IPS-NIHi11 (cell line): ENCODE data around the gene MYO1D.
A peak's percentile ranks its signal among the peaks of the same experiment; 100 is the strongest.
"Not testable (repeated sequence)": the region's sequence is repeated elsewhere in the genome, so short reads cannot be mapped to it uniquely, and the experiment has no call there.

Source experiments
- DNase-seq: peaks from one replicate; pipeline ENCODE4 v3.0.0; 2012; ENCODE audit warnings: mixed read lengths, low spot score

Gene MYO1D

DNA sequence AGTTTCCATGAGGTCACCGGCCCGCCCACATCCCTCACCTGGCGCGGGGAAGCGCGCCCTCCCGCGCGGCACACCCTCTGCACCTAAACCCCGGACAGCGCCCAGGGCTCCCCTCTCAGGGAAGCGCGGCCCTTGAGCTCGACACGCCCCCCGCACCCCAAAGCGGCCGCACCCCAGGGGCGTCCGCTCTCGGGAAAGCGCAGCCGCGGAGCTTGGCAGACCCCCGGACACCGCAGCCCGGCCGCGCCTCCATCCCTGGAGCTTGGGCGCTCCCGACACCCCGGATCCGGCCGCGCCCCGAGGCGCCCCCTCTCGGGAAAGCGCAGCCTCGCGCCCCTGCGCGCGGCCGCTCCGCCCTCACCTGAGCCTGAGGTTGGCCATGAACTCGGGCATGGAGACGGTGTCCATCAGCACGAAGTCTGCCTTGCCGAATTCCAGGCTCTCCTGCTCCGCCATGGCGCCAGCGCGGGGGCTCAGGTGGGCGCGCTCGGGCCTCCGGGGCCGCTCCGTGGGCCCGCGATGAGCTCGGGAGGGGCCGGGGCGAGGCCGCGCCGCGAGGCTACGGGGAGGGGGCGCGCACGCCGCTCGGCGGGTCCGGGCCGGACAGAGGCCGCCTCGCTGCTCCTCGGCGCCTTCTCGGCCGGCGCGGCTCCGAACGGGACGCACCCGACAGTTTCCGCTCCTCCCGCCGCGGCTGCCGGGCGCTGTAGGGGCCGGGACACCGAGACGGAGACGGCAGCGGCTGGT, at the start of gene MYO1D:
MYO1D (minus strand) TSS at position 708 of the 747 bp plus-strand sequence; CDS start at position 456, 252 bp downstream.
- peak; percentile 69 for DNase-seq

DNA sequence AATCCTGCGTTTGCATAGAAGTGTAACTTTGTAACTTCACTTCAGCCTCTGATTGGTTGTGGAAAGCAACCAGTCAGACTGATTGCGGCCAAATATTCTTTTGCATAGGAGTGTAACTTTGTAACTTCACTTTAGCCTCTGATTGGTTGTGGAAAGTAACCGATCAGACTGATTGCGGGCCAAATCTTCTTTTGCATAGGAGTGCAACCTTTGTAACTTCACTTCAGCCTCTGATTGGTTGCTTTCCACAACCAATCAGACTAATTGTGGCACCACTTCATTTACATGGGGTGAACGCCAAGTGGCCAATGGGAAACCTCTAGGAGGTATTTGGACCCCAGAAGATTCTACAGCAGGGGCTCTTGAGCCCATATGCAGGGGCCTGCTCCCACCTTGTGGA, 49.3 kb upstream of the MYO1D start:
- no peak for DNase-seq

DNA sequence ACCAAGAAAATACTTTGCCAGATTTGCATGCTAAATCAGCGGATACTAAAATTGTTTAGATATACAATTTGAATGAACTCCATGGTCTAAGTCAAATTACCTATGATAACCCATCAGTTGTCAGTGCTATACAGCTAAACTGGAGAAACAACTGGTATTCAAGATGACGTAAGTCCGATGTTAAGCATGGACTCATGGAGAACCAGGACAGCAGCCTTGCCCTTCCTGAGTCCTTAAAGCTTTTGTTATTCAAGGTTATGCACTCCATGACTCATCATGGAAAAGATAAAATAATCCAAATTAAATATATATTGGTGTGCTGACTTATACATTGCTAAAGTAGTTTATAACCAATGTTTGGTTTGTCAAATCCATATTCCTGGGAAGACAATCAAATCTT, 47.0 kb upstream of the MYO1D start:
- DNase-seq = not testable (repeated sequence)

DNA sequence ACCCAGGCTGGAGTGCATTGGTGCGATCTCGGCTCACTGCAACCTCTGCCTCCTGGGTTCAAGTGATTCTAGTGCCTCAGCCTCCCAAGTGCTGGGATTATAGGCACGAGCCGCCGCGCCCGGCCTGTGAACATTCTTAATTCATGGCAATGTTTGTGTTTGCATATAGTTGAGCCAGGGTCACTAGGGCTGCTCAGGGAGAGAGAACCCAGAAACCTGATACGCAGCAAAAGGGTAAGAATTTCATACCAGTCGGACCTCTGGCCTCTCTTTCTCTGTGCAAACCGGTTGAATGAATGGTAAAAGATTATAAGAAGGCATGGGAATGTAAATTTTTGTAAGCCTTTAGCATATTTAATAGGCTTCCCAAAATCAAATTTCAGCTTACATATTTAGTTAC, 44.1 kb upstream of the MYO1D start:
- DNase-seq = no peak

DNA sequence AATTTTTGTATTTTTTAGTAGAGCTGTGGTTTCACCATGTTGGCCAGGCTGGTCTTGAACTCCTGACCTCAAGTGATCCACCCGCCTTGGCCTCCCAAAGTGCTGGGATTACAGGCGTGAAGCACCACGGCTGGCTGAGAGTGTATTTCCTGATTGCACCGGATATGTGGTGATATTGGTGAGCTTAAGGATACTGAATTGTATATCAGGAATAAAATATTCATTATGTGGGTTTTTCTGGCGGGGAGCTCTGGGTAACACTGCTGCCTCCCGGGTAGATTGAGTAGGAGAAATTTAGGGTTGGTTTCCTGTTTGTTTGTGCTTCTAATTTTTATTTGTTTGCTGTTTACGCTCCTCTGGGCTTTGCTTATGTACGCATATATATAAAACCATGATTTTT, 43.4 kb upstream of the MYO1D start:
- DNase-seq = no peak

DNA sequence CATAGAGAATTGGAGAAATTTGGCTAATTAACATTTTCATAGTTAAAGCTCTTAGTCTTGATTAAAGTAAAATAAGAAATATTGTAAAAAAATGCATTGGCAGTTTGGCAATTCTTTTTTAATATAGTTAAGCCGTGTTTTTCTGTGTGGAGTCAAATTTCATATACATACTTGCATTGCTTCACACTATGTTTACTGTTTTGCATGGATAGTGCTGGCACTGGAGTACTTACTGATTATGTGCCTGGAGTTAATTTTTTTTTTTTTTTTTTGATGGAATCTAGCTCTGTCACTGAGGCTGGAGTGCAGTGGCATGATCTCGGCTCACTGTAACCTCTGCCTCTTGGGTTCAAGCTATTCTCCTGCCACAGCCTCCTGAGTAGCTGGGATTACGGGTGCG, 43.0 kb upstream of the MYO1D start:
- not testable (repeated sequence) for DNase-seq

DNA sequence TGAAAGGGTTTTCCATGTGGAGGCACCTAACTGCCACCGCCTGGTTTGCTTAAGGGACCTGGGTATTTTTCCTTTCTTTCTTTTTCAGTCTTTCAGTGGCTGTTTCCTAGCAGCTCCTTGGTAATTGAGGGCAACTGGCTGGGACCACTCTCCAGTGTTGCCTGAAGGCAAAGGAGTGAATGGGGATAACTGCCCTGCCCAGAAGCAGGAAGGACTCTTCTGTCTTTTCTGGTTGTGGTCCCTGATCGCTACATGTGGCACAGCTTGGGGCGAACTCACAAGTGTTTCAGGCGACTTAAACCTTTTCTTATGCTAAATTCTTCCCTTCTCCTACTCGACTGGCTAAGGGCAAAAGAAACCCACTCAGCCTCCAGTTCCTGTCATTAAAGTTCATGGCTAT, 40.9 kb upstream of the MYO1D start:
- DNase-seq = no peak

DNA sequence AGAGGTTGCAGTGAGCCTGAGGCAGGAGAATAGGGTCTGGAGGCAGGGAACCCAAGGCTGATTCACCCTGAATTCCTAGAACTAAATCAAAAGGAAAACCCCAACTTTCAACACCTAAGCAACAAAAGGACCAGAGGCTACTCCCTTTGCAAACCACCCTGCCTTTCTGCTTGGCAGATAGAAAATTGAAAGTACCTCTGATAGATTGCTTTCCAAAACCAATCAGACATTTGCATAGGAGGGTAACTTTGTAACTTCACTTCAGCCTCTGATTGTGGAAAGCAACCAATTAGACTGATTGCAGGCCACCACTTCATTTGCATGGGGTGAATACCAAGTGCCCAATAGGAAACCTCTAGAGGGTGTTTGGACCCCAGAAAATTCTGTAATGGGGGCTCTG, 40.2 kb upstream of the MYO1D start:
- DNase-seq = no peak

DNA sequence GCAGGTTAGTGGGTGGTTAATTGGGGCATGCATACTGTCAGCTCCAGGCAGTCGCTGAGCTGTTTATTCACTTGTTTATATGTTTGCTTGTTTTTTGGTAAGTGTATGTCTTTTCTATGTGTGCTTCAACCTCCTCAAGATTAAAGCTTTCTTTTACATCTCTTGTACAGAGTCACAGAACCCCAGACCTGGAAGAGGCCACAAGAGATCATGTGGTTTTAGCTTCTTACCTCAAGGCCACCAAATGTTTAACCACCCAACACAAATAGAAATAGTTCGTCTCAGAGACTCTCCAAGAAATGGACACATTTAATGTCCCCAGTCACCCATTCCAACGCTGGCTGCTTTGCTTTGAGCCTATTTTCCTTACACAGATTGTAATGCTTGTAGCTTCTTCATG, 39.2 kb upstream of the MYO1D start:
- DNase-seq = no peak

DNA sequence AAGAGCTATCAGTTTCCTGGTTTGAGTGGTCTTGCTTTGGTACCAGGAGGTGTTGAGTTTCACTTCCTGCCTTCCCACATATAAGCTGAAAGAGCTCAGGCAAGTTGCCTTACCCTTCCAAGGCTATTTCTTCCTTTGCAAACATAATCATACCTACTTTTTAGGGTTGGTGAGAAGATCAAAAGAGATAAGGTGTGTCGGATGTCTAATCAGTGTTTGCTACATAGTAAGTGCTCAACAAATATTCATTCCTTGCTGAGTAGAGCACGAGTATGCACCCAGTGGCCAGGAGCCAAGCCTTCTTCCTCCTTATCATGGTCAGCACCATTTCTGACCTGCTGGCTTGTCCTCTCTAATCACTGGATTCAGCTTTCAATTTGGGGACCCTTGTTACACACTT, 38.3 kb upstream of the MYO1D start:
- DNase-seq = no peak

DNA sequence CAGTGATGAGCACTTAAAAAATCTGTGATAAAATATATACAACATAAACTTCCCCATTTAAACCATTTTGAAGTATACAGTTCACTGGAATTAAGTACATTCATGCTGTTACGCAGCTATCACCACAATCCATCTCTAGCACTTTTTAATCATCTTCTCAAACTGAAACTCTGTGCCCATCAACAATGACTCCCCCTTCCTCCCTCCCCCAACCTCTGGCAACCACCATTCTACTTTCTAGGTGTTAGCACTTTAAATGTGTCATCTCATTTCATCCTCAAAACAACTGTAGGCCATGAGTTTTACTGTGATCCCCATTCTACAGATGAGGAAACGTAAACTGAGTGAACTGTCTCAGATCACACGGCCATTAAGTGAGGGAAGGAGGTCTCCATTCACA, 37.3 kb upstream of the MYO1D start:
- no peak for DNase-seq

DNA sequence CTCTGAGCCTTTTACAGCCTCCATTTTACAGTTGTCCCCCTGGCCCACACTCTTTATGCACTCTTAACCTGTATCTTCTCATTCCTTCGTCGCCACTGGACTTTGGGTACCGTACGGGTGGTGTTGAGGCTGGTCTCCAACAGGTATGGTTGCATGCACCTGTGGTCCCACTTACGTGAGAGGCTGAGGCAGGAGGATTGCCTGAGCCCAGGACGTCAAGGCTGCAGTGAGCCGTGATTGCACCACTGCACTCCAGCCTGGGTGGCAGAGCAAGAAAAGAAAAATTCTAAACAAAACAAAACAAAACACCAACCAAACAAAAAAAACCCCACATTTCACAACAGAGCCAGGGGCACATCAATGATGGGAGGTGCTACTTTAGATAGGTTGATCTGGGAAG, 36.7 kb upstream of the MYO1D start:
- DNase-seq = no peak

DNA sequence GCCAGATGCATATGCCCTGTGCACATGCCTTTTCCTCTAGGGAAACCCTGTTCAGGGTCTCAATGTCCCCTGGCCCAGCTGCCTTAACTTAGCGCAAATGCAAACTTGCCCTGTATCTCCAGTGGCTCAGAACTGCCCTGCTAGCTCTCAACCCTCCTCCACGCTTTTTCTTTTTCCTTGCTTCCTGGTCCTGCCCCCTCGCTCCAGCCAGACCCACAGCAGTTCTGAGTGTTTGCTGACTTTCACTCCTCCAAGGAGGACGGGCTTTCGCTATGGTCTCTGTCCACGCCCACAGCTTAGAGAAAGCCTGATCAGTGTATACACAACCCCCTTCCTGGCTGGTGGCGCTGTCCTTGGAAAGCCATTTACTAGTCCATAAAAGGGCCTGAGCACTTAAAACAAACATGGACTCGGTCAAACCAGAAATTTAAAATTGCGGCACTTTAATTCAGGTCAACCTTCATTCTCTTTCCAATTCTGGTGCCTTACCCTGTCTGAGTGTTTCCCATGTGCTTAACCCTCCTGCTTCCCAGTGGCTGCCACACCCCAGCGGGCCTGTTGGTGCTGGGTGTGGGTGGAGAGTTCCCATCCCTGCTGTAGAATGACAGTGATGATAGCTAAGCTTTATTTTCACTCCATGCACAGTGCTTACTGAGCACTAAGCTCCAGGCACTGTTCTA, 35.4 kb upstream of the MYO1D start:
- peak; percentile 40 for DNase-seq

DNA sequence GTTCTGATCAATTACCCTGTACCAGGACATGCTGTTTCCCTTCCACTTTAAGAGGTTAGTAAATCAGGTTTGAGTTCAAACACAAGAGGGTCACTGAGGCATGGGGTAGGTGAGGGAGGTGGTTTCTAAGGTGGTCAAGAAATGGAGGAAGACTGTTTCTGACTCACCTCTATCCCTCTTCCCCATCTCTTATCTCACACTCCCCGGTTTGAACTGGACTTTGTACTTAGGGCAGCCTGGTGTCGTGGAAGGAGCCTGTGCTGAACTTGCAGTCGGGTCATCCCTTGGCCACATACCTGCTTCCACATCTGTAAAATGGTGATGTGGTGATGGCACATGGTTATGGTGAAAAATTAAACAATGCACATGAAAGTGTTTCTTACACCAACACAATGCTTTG, 33.8 kb upstream of the MYO1D start:
- no peak for DNase-seq

DNA sequence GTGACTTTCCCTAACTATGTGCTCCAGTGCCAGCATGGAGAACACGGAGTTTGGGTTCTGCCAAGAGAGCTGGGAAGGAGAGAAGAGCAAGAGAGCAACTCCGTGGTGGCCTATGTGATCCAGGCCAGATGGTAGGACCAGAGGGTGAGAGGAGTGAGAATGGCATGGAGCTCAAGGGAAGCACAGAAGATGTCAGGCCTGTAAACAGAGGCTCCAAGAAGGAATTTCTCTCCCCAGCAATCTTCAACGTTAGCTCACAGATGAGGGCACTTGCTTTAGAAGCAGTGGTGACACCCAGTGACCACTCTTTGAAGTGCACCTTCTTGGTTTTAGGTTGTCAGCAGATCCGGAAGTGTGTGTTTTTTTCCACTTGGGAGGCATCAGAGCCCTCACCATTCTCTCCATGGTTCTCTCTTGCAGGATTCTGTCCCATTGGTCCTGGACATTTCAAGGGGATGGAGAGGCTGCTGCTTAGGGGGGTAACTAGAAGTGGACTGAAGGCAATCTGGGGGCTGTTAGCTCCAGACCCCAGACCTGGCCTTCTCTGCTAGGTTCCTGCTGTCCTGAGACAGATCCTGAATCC, 33.0 kb upstream of the MYO1D start:
- DNase-seq = peak; percentile 81

DNA sequence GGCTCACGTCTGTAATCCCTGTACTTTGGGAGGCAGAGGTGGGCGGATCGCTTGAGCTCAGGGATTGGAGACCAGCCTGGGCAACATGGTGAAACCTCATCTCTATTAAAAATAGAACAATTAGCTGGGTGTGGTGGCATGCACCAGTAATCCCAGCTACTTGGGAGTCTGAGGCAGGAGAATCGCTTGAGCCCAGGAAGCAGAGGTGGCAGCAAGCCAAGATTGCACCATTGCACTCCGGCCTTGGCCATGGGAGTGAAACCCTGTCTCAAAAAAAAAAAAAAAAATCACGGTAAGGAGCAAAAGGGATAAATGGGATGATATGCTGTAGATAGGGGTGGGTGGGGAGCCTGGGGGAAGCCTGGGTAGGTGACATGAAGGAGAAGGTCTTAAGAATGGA, 30.7 kb upstream of the MYO1D start:
- no peak for DNase-seq

DNA sequence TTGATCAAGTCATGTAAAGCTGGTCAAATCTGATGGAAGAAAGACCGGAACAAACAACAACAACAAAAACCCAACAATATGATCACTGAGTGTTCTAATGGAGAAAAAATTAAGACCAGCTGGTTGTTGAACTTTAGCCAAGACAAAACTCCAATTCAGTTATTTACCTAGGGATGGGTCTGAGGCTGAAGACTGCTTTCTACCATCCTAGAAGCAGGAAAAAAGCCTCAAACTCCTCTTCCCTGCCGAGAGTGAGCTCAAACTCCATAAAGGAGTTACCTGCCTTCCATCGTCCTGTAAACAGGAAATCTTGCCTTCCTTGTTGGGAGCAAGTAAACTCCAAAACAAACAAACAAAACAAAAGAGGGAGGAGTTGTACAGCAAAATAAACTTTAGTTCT, 28.0 kb upstream of the MYO1D start:
- DNase-seq = no peak

DNA sequence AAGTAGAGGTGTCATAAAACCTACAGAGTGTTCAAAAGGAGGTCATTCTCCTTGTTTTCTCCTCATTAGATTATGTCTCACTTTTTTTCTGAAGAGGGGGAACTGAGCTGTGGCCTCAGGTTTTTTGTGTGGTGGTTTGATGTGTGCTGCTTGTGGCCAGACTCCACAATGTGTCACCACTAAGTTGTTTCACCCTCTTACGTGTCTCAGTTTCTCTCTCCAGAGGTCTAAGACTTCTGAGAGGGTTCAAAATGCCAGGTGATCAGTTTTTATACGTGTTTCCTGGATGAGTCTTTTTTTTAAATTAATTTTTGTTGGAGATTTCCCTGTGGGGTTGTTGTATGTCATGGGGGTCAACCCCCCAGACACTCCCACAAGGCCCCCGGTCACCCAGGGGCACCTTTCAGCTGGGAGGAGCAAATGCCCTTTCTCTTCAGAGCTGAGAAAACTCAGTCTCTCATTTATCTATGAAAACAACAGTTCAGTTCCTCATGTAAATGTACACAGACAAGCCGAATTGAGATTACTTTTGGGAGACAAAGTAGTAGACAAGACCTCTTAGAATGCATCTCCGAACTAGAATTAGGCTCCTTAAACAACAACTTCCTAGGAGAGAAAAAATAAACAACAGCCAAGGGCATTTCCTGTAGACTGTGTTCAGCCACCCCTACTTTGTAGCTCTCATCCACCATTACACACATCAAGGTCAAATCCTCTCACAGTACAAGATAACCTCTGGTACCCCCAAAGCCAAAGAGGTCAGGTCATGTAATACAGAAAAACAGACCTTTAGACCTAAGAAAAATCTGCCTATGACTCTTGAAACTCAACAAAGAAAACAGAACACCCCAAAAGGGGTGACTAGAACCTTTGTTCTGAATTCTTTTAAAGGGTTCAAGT, 27.1 kb upstream of the MYO1D start:
- no peak for DNase-seq

DNA sequence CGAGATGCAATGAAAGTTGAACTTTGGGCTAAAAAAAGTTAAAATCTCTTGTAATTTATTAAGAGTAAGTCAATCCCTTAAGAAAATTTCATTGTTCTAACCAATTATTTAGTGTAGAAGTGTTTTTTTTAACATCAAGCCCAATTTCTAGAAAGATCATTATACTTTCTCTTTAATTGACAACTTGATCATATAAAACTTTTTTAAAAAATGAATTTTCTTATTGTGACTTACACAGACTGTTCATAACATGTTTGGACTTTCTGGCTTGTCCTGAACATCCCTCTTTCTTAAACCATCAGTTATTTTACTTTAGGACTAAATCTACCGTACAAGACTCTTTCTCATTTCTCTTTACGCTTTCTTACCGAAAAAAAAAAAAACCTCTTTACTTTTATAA, 24.8 kb upstream of the MYO1D start:
- DNase-seq = no peak

DNA sequence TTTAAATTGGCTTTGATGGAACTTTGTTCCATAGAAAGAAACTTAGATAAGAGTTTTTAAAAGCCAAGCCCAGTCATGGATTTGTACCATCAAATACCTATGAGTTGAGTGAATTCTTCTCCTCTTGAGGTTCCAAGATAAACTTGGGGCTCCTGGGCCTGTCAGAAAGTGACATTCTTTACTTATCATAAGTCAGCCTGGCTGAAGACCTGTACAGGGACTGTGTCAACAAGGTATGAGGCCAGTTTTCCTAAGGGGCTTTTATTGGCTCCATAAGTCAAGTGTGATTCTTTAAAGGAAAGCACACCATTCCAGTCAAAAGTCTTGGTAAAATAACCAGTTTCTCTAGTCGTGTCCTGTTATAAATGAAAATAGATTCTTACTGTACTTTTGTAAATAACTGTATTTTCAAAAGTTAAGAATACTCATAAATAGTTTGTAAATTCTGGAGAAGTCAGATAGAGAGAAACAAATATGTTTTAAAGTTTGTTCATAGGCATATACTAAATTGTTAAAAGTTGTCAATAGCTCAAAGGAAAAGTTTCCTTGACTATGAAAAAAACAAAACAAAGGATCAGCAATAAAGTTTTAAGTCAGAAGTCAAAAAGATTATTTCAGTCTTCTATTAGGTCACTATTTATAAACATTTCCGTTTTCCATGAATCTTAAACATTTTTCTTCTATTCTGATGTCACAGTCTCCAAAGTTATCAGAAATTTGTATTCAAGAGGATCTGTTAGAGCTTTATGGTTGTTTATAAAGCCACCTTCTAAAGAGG, 22.5 kb upstream of the MYO1D start:
- DNase-seq = no peak

DNA sequence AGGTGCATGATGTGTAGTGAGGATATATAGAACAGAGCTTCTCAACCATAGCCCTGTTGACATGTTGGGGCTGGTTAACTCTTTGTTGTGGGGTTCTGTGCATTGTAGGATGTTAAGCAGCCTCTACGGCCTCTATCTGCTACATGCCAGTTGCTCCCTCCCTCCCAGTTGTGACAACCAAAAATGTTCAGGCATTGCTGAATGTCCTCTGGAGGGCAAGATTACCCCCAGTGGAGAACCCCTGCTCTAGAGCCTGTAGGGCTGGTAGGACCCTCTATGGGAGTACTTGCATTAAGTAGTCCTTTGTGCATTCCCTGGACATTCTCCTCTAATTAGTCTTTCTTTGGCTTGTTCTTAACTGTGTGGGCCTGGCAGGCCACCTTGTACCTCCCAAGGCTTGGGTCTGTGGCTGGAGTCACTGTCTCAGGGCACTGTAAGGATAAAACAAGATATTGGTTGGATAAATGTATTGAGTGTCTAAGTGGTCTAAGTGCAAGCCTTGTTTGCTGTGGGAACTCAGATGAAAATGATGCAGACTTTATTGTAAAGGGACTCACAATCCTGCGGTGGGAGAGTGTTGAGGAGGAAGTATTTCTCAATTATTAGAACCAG, 19.8 kb upstream of the MYO1D start:
- DNase-seq = no peak
